H1 (cell line): ENCODE results near the gene ARL5C.

Source experiments
- CEBPB ChIP-seq: IDR thresholded peaks from 2 replicates; pipeline ENCODE4 v1.6.1; 2012; ENCODE audit warnings: low read depth, low read length
- CHD2 ChIP-seq: IDR thresholded peaks from 2 replicates; pipeline ENCODE4 v1.6.1; 2012; ENCODE audit warnings: low read length, improper control_type of control experiment
- CTCF ChIP-seq, 3 experiments: IDR thresholded peaks; 1 replicate in 2 of 3; 2 replicates in 1 of 3; pipeline versions ENCODE4 v1.5.1 to v1.6.1; 2011; ENCODE audit warnings: low read length in 3 of 3, mild to moderate bottlenecking in 3 of 3, inconsistent platforms in 2 of 3, low read depth in 1 of 3, moderate library complexity in 1 of 3; ENCODE audit not compliant: insufficient read depth in 1 of 3; ENCODE audit errors: control extremely low read depth in 1 of 3
- EP300 ChIP-seq, 2 experiments: IDR thresholded peaks; 1 replicate in 1 of 2; 2 replicates in 1 of 2; pipeline ENCODE4 v1.6.1; 2011 to 2012; ENCODE audit warnings: low read depth in 2 of 2, low read length in 2 of 2, mild to moderate bottlenecking in 2 of 2, borderline replicate concordance in 1 of 2, inconsistent platforms in 1 of 2, moderate library complexity in 1 of 2
- GTF2F1 ChIP-seq: IDR thresholded peaks from 2 replicates; pipeline ENCODE4 v1.6.1; 2012; ENCODE audit warnings: low read depth, low read length, improper control_type of control experiment, borderline replicate concordance
- HDAC6 ChIP-seq: IDR thresholded peaks from one replicate; pipeline ENCODE4 v1.7.1; 2012; ENCODE audit warnings: low read depth, mild to moderate bottlenecking, inconsistent platforms, low read length, moderate library complexity
- JUND ChIP-seq: IDR thresholded peaks from 2 replicates; pipeline ENCODE4 v1.6.1; 2011; ENCODE audit warnings: mild to moderate bottlenecking, improper control_type of control experiment, low read length
- MAFK ChIP-seq: IDR thresholded peaks from 2 replicates; pipeline ENCODE4 v1.6.1; 2012; ENCODE audit warnings: low read depth, mild to moderate bottlenecking, improper control_type of control experiment, low read length
- PHF8 ChIP-seq: fragments of 200-600 bp; sonication (generic); conservative IDR thresholded peaks from 2 replicates; pipeline ENCODE4 v1.7.1; 2012; ENCODE audit warnings: low read depth, mild to moderate bottlenecking, inconsistent platforms, low read length, moderate library complexity
- RAD21 ChIP-seq, 2 experiments: IDR thresholded peaks in 1 of 2; conservative IDR thresholded peaks in 1 of 2; 2 replicates each; pipeline ENCODE4 v1.6.1; 2011; ENCODE audit warnings: low read depth in 2 of 2, low read length in 2 of 2, improper control_type of control experiment in 1 of 2, inconsistent platforms in 1 of 2, mild to moderate bottlenecking in 1 of 2, moderate library complexity in 1 of 2
- SIN3A ChIP-seq, 2 experiments: IDR thresholded peaks in 1 of 2; conservative IDR thresholded peaks in 1 of 2; 2 replicates each; pipeline ENCODE4 v1.6.1; 2011 to 2012; ENCODE audit warnings: low read length in 2 of 2, improper control_type of control experiment in 1 of 2, low read depth in 1 of 2, mild to moderate bottlenecking in 1 of 2
- SRF ChIP-seq: IDR thresholded peaks from 2 replicates; pipeline ENCODE4 v1.6.1; 2011; ENCODE audit warnings: mild to moderate bottlenecking, low read depth, low read length, moderate library complexity
- TF ChIP-seq, protein P1 (sequence below): IDR thresholded peaks from 2 replicates; pipeline ENCODE4 v1.6.1; 2011; ENCODE audit warnings: low read length, improper control_type of control experiment
- TF ChIP-seq, protein P2 (sequence below): IDR thresholded peaks from 2 replicates; pipeline ENCODE4 v1.6.1; 2012; ENCODE audit warnings: inconsistent platforms

DNA sequence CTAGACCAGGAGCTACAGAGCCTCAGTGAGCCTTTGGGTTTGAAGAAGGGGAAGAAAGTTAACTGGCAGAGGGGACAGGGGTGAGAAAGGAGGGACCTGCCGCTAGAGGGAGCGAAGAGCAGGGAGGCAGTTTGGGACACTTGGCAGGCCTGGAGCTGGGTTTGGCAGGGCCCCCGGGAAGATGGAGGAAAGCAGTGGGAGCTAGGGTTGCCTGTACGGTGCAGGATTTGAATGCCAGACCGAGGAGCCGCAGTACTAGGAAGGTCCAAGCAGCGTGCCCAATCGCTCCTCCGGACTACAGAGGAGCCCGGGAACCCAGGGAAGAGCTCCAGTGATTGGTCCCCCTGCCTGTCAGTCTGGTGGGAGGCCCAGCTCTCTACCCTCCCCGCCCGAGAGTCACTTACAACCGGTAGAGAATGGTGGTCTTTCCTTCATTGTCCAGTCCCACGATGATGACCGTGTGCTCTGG is 1.3 kb downstream of the ARL5C start:
- TF ChIP-seq RAD21 (IDR thresholded peaks at IDR 0.05 in 1 of 2, conservative IDR thresholded peaks at IDR 0.05 in 1 of 2; ENCODE audit: low read depth in 2 of 2, low read length in 2 of 2) (peak; percentile 58 to 67), CTCF (IDR thresholded peaks at IDR 0.05; ENCODE audit: control extremely low read depth in 1 of 3, insufficient read depth in 1 of 3, low read depth in 1 of 3, low read length in 3 of 3) (peak; percentile 85 to 98 (median 95)), CHD2 (peak; percentile 75; the same call in 1 of the 2 replicates), SRF (no peak), JUND (no peak), EP300 (IDR thresholded peaks at IDR 0.05; ENCODE audit: borderline replicate concordance in 1 of 2, low read depth in 2 of 2, low read length in 2 of 2) (no peak; a peak in 1 of 3 replicates), SIN3A (conservative IDR thresholded peaks at IDR 0.05 in 1 of 2, IDR thresholded peaks at IDR 0.05 in 1 of 2; ENCODE audit: low read depth in 1 of 2, low read length in 2 of 2) (peak in 1 of 2 experiments; percentile 92; a peak in 2 of 4 replicates), GTF2F1 (no peak), CEBPB (no peak), MAFK (no peak), HDAC6 (no peak), PHF8 (no peak)
- TF ChIP-seq, protein P1, sequence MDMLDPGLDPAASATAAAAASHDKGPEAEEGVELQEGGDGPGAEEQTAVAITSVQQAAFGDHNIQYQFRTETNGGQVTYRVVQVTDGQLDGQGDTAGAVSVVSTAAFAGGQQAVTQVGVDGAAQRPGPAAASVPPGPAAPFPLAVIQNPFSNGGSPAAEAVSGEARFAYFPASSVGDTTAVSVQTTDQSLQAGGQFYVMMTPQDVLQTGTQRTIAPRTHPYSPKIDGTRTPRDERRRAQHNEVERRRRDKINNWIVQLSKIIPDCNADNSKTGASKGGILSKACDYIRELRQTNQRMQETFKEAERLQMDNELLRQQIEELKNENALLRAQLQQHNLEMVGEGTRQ = no peak
- TF ChIP-seq, protein P2, sequence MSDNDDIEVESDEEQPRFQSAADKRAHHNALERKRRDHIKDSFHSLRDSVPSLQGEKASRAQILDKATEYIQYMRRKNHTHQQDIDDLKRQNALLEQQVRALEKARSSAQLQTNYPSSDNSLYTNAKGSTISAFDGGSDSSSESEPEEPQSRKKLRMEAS = no peak
